CD4-positive, alpha-beta T cell treated with Interleukin-4 for 4 hours (primary cell): ENCODE results near the gene COX20.
"Not testable (repeated sequence)": the region's sequence is repeated elsewhere in the genome, so short reads cannot be mapped to it uniquely, and the experiment has no call there.

Experiments
- DNase-seq: peaks from one replicate; pipeline ENCODE4 v3.0.0-alpha.2; 2020

Gene COX20

DNA sequence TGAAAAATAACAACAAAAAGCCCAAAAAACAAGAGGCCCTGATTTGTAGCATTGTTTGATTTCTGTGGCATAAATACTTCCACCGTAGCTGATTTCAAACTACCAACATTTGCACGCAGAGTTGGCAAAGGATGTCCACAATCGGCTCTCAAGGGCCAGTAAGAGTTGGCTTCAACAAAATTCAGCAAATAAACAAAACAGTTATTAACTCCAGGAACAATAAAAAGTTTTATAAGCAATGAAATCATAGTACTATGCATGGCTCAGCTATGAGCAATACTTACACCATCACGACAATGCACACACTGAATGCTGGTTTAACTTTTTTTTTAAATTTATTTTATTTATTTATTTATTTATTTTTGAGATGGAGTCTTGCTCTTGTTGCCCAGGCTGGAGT, 8.7 kb upstream of the COX20 start:
- no peak for DNase-seq

DNA sequence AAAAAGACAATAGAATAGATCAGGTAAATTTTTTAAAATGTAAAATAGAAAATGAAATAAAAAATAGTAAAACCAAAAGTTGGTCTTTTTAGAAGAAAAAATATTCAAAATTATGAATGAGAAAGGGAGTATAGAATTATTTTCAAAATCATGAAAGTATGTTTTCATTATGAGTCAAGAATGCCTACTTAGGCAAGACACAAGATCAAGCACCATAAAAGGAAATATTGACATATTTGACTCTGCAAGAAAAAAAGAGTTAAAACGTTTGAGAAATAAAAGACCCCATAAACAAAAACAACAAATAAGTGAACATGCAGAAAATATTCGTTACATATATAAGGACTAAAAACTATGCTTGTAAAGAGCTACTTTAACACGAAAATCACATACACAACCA, 4.8 kb upstream of the COX20 start:
- DNase-seq = no peak

- DNase-seq = not testable (repeated sequence)
Measured at GRCh38 chr1:244833260-244833659, 2.2 kb upstream of the COX20 start.

- DNase-seq = peak; percentile 67
Measured at GRCh38 chr1:244833734-244834542, 1.5 kb upstream of the COX20 start.

- peak; percentile 95 for DNase-seq
Measured at GRCh38 chr1:244834543-244835275, 749 bp upstream of the COX20 start.

DNA sequence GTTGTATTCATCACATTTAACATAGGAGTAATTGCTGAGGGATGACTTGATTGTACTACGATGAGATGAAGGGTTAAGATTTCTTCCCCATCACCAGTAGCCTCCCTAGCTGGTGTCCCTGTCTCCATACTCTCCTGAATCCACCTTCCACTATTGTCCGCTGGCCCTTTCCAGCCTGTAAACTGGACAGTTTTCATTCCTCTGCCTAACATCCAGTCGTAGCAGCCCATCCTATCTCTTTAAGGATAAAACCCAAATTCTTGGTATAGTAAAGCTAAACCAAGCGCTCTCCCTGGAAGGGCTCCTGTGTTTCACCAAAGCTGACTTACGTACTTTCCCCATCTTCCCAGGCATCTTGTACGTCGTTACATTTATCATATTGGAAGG, 670 bp downstream of the COX20 start:
- no peak for DNase-seq

DNA sequence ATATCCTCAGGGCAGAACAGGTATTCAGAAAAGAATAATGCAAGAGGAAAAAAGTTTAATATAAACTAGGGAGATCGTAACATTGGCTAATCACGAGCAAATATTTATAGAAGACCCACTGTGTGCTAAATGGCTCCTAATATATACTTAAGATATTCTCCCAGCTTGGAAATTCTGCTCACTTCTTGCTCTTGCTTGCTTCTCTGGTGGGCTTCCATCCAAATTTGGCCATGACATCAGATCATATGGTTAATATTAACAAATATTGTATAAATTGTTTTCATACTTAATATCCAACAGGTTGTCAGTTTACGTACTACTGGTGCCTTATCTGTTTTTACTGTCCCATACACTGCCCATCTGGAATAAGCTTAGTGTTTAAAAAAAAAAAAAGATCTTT, 1.1 kb downstream of the COX20 start:
- DNase-seq = no peak

- DNase-seq = no peak
Measured at GRCh38 chr1:244837597-244838258, 2.3 kb downstream of the COX20 start.

GRCh38 chr1:244839656-244840055, 4.2 kb downstream of the COX20 start:
- DNase-seq = peak; percentile 15

DNA sequence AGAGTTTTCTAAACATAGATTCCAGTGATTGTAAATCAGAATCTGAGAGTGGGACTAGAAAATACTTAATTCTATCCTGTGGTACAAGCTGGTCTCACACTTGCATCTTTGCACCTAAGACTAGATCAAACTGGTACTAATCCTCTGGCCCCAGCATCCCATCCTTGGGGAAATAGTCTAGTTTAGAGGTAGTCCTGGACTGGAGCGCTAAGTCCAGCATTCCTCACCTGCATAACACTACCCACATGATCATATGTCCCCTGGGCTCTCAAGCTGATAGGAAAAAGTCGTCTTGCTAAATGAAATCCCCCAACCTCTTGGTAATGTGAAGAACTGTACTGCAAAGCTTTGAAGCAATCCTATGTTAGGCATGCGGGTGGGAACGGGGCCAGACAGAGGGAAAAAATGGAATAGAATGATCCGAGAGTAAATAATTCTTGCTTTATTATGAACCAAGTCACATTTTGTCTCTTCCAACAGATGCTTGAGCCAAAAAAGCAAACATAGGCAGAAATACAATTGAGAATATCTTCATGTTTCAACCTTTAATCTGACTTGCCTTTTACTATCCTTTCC, 4.8 kb downstream of the COX20 start:
- no peak for DNase-seq

DNA sequence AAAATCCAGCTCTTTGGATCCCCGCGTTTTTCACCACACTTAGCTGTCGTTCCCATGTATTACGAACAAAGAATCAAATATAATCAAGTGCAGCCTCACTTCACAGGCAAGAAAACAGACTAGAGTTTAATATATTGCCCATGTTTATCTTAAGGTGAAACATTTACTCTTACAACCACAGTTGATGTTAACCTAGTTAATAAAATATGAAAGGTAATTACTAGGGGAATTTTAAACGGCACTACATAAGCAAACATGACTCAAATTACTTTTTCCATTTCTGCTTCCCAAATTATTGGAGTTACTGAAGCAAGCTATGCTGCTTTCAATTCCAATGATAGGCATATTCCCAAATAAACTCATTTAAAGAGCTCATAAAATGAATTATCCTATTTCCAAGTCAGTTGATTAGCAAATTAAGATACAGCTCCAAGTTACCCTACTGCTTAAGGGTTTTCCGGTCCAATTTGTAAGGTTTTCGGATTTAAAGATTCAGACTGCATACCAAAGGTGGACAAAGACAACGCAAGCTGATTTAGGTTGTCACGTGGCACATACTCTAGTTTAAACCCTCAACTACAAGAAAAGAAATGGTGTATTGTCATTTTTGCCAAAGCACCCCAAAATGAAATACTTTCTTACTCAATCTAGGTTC, 5.9 kb downstream of the COX20 start:
- no peak for DNase-seq

DNA sequence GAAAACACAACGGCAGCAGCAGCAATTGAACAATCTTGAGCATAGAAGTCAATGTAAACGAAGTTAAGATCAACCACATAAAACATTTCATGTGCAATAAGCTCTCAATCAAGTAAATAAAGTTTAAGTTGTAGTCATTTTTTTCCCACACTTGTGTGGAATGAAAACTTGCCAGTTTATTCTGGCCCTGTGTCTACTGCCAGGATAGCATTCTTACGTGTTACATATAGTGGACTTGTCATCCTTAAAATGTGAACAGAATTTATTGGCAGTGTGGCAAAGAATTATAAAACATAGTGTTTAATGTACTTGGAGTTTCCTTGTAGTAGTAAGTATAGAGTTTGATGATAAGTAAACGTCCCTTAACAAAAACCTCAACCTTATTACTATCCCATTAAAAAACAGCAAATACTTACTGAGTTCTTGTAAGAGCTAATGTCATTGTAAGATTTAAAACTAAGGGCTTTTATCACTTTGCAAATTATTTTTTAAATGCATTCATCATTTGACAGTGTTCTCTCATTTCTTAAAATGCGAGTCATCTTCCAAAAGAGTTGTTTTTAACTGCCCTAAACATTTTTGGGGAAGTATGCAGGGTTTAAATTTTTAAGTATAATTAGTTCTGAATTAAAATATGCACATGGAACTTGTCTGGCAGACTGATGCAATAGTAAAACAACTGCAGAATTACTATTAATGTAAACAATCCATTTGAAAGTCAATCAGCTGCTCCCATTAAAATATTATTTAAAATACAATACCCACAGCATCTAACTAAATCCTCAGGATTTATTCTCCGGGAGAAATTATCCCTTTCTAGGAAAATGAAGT, 7.9 kb downstream of the COX20 start:
- no peak for DNase-seq

DNA sequence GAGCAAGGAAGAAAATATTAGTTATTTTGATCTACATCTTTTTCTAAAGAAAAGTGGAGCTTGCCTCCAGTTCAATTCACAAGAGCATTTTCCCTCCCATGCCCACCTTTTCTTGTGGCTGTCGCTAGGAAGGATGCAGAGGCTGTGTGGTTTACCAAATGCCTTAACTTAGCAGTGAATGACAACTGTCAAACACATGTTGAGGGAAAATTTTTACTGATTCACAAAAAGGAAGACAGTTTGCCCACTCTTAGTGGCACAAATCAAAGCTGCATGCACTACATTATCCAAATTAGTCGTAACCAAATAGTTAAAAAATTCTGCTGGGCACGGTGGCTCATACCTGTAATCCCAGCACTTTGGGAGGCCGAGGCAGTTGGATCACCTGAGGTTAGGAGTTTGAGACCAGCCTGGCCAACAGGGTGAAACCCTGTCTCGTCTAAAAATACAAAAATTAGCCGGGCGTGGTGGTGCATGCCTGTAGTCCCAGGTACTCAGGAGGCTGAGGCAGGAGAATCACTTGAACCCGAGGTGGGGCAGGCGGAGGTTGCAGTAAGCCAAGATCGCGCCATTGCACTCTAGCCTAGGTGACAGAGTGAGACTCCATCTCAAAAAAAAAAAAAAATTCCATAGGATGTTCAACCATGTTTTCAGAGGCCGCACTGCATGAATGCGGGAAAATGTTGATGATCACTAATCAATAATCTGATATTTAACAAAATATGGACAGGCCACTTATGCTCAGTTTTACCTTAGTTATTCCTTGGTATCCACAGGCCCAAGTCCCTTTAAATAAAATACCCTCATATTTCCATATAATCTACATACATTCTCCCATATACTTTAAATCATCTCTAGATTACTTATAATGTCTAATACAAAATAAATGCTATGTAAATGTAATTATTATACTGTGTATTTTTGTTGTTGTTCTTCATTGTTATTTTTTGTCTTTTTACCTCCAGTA, 9.0 kb downstream of the COX20 start:
- DNase-seq = no peak

DNA sequence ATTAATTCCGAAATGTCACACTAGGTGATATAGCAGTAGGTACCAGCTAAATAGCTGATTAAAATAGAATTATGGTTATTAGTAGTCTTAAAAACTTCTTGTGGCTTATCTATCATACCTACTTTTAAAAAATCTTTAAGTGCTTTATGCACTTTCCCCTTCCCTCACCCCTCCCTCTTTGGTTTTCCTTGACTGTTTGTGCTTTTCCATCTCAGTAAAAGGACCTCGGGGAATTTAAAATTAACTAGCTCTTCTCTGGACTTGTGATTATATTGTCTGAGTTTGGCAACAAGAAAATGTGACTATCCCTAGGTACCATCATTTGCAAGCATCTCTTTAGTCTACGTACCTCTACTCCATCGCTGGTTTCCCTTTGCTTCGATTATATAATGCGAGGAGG, 11.2 kb downstream of the COX20 start:
- no peak for DNase-seq

DNA sequence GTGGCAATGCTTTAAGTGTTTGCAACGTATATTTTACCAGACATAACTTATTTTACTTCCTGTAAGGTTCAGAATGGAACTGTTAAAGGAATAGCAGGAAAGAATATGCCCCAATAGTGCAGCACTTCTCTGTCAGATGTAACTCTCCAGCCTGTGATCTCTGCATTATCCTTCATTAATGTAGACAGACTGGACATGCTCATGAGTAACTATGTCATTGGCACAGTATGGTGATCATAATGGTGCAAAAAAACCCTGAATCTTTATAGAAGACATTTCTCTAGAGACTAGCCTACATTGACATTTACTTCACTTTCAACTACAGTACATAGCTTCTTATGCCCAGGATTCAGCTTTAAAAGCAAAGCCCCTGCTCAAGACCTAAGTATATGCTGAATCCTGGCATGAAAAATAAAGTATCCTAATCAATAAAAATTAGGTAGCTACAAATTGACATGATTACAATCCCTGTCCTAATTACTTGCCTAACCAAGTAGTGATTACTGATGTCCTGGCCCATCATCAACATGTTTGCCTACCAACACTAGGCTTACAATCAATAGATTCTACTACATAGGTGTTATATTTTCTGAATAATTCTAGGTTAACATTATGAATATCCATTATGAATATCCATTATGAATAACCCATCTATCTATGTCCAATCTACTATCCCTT, 13.9 kb downstream of the COX20 start:
- no peak for DNase-seq

DNA sequence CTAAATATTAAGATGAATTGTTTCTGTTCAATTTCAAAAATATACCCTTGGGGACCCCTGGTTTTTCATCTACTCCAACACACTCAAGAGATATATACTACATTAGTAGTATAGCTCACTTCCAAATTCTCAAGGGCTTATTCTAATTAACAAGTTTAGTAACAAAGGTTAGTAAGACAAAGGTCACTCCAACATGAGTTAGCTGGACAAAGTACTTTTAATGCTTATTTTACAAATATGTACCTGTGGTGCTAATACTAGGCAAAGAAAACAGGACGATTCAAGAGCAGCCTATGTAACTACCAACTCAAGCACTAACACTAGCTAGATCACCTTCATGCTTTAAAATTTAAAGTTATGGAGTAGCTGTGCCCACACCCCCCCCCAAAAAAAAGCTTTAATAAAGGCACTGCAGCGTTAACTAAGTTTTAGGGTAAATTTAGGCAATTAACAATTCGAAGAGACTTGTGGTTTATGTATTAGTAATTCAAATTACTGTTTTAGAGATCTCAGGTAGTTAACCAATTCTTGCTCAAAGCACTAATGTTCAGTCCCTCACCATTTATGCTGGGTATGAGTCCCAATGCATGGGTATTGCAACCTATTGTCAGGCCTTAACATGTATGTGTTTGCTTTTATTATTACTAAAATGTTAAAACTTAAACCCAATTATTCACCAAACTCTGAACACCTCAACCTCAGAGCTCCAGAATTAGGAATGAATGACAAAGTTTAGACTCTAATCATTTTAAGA, 14.8 kb downstream of the COX20 start:
- no peak for DNase-seq

GRCh38 chr1:244850896-244851295, 15.4 kb downstream of the COX20 start:
- no peak for DNase-seq

- no peak for DNase-seq
Measured at GRCh38 chr1:244851546-244852231, 16.2 kb downstream of the COX20 start.

DNA sequence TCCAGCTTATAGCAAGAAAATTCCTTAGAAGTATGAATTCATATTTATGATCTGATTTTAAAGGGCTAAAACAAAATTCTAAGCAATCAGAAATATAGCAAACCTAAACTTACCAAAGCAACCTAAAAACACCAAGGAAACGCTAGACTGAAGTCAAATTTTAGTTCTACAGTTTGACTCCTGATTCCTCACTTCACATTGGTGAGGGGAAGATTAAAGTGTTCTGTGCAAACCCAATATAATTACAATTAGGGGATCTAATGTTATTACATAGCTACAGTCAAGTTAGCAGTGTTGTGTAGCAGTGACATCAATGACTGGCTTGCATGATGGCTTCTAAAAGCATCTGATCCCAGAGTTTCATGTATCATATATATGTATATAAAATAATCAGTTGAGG, 17.2 kb downstream of the COX20 start:
- no peak for DNase-seq
